GM21786 (cell line): Measurements from ENCODE around the gene ATAD3A.
"Not testable (repeated sequence)": the region's sequence is repeated elsewhere in the genome, so short reads cannot be mapped to it uniquely, and the experiment has no call there.

ENCODE experiments used
- ATAC-seq: cut with Tn5 transposase; IDR thresholded peaks from one replicate; pipeline ENCODE4 v1.9.1; 2021; ENCODE audit not compliant: unreplicated experiment

Gene ATAD3A

DNA sequence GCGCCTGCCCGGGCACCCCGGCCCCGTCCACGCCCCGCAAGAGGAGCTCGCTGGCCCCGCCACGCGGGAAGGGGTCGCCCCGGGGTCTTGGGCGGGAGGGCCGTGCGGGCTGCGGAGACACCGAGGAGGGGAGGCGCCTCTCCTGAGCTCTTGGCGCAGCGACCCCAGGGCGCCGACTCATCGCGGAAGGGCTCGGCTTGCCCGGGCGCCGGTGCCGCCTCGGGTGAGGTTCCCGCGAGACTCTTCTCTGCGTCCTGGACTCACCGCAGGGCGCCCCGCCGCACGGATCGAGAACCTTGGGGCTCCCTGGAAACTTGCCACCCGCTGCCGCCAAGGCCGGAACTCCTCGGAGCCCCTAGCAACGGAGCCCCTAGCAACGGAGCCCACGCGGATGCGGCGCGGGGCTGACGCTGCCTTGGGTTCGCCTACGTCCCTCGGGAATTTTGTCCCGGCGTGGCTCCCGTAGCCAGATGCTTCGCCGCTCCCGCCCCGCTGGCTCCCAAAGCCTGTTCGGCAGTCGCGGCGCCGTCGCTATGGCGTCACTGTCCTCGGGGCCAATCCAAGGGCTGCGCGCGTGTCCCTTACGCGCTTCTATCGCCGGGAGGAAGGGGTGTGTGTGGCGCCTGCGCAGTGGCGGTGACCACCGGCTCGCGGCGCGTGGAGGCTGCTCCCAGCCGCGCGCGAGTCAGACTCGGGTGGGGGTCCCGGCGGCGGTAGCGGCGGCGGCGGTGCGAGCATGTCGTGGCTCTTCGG is at the start of gene ATAD3A:
Gene ATAD3A, plus strand, starts transcription at position 630 of the 753 bp plus-strand sequence. Its CDS starts 107 bp downstream, at position 737.
- ATAC-seq: peak; percentile 90

DNA sequence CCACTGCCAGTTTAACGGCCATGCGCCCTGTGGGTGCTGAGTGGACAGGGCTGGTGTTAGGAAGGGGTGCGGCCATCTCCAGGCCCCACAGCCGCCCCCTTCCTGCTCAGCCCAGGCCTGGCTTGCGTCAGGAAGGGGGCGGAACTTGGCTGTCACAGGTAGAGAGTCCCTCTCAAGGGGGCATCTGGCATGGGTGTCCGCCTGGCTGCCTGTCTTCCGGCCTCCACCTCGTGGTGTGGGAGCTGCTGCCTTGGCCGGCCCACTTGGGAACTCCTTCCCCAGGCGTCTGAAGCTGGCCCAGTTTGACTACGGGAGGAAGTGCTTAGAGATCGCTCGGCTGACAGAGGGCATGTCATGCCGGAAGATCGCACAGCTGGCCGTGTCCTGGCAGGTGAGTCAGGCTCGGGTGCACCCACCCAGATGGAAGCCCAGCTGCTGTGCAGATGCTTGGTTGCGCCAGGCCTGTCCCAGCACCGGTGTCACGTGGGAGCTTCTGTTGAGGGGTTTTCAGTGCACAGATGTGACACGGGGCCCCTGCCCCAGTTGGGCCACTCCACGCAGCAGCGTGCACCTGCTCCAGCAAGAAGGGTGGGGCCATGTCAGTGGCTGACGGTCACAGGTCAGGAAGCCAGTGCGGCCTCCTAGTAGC is 49.5 kb upstream of the ATAD3A start:
- ATAC-seq: no peak

DNA sequence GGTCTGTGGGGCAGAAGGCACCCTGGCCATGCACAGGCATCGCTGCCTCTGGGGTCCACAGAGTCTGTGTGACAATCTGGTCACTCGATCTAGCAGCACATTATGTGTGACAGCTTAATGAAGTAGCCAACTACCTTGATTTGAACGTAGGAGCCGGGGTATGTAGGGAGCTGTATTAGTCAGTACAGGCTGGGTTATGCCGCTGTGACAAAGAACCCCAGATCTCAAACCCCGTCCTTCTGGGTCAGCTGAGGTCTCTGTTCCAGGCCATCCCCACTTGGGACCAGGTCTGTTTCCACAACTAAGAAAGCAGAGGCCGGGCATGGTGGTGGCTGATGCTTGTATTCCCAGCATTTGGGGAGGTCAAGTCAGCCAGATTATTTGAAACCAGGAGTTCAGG is 48.6 kb upstream of the ATAD3A start:
- ATAC-seq: no peak

DNA sequence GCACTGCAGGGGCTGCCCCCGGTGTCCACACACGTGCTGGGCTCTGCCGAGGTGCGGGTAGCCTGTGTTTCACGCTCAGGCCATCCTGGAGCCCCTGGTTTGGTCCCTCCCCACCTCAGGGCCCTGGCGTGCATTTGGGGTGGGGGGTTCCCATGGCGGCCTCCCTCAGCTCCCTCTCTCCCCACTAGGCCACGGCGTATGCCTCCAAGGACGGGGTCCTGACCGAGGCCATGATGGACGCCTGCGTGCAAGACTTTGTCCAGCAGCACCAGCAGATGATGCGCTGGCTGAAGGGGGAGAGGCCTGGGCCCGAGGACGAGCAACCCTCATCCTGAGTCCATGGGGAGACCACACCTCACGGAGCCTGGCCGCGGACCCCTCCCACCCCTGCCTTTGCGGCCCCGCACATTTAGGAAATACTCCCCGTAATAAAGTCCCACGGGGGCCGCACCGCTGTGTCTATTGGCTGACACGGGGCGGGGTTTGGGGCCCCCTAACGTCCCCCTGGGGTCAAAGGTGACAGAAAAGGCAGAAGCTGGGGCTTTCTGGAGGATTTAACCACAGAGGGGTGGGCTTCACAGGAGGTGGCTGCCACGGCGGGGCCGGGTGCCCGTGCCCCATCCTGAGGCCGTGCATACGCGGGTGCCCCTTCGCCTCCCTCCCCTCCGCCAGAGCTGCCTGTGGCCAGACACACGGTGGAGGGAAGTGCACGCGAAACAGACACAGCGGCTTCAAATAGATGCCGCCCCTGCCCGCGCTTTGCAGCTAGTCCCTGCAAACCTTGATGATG is 43.6 kb upstream of the ATAD3A start:
- ATAC-seq: not testable (repeated sequence)

DNA sequence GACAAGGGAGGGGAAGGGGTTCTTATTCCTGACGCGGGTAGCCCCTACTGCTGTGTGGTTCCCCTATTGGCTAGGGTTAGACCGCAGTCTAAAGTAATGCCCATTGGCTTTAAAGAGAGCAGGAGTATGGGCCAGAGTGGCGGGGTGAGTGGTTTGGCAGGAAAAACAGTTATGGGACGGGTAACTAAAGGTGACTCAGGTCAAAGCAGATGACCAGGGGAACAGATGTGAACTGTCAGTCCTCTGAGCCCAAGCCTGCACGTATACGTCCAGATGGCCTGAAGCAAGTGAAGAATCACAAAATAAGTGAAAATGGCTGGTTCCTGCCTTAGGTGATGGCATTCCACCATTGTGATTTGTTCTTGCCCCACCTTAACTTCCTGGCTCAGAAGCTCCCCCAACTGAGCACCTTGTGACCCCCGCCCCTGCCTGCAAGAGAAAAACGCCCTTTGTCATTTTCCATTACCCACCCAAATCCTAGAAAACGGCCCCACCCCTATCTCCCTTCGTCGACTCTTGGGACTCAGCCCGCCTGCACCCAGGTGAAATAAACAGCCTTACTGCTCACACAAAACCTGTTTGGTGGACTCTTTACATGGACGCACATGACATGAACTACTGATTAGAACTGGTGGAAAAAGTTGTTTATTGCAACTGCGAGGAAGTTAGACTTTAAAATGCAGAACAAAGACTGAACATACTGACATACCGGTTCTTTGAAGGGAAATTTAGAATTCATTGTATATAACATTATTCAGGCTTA is 41.2 kb upstream of the ATAD3A start:
- no peak for ATAC-seq

DNA sequence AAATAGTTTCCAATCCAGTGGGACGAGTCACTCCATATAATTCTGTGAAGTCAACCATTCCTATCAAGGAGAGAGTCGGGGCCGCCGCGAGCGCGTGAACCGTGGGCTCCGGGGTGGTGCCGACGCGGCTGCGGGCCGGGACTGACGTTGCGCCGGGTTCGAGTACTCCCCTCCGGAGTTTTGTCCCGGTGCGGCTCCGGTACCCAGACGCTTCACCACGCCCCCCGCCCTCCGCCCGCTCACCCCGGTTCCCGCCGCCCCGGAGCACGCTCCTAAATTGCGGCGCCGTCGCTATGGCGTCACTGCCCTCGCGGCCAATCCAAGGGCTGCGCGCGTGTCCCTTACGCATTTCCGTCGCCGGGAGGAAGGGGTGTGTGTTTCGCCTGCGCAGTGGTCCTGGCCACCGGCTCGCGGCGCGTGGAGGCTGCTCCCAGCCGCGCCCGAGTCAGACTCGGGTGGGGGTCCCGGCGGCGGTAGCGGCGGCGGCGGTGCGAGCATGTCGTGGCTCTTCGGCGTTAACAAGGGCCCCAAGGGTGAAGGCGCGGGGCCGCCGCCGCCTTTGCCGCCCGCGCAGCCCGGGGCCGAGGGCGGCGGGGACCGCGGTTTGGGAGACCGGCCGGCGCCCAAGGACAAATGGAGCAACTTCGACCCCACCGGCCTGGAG is 40.4 kb upstream of the ATAD3A start, which contains the start of gene ATAD3B:
Gene ATAD3B, plus strand, starts transcription at position 377 of the 664 bp plus-strand sequence. Its CDS starts 120 bp downstream, at position 497.
- peak; percentile 94 for ATAC-seq

DNA sequence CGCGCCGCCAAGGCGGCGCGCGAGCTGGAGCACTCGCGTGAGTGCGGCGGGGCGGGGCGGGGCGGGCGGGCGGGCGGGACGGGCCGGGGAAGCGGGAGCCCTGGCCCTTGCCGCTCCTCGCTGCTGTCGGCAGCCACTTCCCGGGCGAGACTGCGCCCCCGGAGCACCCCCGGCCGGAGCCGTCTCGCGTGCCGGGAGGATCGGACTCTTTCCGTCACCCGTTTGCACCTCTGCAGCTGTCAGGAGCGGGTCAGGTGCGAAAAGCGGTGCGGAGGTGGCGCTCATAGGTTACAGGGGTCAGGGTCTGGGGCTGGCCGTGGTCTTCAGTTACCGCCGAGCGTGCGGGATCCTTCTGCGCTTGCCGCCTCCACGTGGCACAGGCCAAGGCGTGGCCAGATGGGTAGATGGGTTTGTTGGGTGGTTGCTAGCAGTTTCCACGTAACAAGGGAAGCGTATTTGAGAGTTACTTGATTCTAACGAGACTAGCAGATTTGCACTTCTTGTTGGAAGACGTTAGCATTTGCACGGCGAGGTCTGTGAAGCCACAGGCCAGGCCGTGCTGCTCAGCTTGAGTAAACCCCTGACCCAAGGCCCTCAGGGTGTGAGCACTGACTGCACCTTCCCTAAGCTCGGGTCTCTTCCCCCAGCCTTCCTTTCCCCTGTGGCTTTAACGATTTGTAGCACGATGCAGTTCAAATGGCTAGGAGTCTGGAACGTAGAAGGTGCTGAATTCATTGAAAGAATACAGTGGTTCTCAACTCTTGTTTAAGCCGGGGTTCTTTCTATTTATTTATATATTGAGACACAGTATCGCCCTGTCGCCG is 39.7 kb upstream of the ATAD3A start:
- ATAC-seq: not testable (repeated sequence)

DNA sequence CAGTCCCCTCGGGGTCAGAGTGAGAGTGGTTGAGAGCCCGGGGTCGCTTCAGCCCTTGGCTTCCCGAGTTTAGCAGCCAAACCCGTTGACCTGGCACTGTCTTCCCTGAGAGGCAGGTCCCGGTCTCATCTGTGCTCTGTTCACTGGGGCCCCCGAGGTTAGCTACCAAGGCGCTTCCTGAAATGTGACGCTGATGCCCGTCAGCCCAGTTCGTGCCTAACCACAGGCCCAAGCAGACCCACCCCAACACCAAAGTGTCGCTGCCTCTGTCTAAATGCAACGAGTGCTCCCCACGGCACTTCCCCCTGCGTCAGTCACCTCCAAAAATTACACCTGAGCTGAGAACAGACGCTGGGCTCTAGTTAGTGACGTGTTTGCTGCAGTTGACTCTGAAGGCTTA is 36.0 kb upstream of the ATAD3A start:
- ATAC-seq: not testable (repeated sequence)

DNA sequence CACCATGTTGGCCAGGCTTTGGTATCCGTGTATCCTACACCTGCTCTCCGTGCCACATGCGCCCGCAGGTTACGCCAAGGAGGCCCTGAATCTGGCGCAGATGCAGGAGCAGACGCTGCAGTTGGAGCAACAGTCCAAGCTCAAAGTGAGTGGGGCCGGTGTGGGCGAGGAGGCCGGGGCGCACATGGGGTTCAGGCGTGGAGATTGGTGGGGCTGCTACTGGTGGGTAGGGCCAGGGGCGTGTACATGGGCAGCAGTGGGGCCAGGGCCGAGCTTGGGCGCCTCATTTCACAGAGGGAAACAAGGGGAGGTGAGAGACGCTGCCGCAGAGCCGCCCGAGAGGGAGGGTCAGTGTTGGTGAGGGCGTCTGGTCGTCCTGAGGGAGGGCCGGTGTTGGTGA is 34.8 kb upstream of the ATAD3A start:
- no peak for ATAC-seq

DNA sequence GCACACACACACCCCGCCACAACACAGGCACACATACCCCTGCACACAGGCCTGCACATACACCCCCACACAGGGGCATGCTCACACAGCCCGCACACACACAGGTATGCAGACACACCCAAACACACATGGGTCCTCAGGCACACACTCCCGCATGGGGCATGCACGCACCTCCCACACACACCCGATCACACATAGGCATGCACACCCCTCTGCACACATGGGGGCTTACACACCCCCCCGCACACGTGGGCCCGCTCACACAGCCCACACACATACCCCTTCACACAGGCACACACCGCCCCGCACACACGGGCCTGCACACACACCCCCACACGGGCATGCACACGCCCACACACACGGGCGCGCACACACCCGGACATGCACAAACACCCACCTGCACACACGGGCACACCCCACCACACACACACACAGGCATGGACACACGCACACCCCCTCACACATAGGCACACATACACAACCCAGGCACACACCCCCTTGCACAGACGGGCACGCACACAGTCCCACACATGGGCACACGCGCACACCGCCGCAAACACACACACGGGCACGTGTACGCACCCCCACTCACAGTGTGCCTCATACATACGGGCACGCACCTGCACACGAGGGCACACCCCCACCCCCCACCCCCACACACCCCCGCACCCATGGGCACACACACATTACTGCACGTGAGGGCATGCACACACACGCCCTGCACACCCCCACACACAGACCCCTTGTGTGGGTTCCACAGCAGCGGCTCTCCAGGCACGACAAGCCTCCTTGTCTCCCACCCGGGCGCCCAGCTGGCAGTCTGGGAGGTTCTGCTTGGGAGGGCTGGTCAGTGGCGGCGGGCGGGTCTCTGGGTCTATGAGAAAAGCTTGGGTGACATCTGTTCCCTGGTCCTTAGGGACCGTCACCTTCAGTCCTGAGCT is 32.1 kb upstream of the ATAD3A start:
- no peak for ATAC-seq

DNA sequence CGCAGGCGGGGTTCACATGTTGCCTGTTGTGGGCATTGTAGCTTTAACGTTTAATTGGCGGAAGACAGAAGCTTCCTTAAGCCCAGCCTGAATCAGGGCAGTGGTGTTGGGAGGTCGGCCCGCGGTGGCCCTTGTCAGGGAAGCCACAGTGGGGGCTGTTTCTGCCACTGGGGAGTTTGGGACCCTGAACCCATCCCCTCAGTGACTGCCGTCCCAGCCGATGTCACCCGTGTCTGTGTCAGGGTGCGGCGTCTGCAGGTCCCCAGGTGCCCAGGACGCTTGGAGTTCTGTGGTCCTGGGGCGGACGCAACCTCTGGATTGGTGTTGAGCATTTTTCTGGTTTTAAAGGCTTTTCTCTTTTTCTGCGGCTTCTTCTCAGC is 31.5 kb upstream of the ATAD3A start:
- ATAC-seq: not testable (repeated sequence)

DNA sequence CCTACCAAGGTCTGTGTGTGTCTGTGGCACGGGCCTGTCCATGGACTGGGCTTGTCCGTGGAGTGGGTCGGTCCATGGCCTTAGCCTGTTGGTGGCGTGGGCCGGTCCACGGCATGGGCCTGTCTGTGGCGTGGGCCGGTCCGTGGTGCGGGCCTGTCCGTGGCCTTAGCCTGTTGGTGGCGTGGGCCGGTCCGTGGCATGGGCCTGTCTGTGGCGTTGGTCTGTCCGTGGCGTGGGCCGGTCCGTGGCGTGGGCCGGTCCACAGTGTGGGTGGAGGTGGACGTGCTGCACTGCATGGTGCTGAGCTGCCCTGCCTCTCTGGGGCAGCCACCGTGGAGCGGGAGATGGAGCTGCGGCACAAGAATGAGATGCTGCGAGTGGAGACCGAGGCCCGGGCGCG is 30.2 kb upstream of the ATAD3A start:
- ATAC-seq: not testable (repeated sequence)

DNA sequence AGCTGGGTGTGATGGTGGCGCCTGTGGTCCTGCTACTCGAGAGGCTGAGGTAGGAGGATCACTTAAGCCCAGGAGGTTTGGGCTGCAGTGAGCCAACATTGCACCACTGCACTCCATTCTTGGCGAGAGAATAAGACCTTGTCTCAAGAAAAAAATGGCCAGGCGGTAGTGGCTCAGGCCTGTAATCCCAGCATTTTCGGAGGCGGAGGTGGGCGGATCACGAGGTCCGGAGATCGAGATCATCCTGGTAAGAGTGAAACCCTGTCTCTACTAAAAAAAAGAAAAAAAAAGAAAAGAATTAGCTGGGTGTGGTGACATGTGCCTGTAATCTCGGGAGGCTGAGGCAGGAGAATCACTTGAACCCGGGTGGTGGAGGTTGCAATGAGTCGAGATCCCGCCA is 29.1 kb upstream of the ATAD3A start:
- ATAC-seq: no peak

DNA sequence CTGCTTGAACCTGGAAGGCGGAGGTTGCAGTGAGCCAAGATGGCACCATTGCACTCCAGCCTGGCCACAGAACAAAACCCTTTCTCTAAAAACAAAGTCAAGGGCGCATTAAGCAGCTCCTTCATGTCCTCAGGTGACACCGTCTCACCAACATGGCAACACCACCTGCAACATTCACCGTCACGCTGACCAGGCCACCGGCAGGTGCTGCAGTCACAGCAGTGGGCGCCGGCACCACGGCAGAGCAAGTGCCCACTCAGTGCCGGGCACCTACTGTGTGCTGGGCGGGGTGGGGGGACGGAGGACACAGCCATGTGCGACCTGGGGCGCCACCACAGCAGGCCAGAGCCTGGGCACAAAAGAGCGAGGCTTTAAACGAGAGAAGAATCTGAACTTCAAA is 28.2 kb upstream of the ATAD3A start:
- no peak for ATAC-seq

DNA sequence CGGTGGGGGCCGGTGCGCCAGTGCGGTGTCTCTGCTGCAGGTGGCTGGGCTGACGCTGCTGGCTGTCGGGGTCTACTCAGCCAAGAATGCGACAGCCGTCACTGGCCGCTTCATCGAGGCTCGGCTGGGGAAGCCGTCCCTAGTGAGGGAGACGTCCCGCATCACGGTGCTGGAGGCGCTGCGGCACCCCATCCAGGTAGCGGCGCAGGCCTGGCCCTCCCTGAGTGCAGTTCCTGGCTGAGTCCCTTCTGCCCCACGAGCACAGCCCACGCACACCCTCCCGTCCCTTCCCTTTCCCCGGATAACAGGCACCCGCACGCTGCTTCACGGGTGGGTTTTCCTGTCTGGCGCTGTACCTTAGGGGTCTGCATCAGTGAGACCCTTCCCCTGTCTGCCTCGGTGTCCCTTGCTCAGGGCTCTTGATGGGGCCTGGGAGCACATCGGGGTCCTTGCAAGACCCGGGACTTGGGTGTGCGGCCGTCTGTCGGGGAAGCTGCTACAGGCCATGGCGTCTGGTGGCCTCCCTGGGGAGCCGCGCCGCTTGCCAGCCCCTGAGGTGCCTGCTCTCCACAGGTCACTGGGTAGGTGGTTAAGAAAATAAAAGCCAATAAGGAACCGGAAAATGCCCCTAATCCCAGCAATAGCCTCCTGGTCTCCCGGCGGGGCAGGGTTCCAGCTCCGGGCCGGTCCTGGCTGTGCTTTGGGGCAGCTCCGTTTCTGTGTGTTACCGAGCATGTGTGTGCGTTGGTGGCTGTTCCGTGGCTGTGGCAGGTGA is 26.8 kb upstream of the ATAD3A start:
- not testable (repeated sequence) for ATAC-seq

DNA sequence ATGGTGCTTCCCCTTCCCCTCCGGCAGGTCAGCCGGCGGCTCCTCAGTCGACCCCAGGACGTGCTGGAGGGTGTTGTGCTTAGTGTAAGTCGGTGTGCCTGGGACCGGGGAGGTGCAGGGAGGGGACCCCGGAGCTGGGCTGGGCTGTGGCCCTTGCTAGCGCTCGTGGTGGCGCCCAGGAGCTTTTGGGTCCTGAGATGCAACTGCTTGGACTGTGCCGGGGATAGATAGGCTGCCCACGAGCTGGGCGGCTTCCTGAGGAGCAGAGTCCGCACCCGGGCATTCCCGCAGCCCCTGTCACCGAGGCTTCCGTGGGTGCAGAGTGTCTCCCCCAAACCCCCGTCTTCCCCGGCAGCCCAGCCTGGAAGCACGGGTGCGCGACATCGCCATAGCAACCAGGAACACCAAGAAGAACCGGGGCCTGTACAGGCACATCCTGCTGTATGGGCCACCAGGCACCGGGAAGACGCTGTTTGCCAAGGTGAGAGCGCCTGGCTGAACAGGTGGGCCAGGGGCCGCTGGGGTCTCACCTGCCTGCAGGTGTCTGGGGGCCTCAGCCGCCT is 26.1 kb upstream of the ATAD3A start:
- ATAC-seq: not testable (repeated sequence)

DNA sequence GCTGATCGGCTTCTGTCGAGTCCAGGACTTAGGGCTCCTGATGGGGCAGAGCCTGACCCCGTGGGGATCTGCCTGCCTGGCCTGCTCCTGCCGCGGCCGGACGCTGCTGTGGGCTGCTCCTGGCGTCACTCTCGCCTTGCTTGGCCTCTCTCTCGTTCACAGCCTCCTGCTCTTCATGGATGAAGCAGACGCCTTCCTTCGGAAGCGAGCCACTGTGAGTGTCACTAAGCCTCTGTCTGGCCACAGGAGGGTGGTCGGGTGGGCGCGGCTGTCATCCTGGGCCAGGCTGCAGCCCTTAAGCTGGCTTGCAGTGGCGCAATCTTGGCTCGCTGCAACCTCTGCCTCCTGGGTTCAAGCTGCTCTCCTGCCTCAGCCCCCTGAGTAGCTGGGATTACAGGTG is 24.3 kb upstream of the ATAD3A start:
- ATAC-seq: no peak
